Smooth muscle cell (in vitro differentiated cells): ENCODE results near the gene BACH2. TPM values are rescaled to one million over a fixed set of nuclear protein-coding genes. Genes with fewer than 3 reads are reported as not detected.

Source experiments
- DNase-seq: peaks from one replicate; lab custom pipeline; 2025; ENCODE audit not compliant: unreplicated experiment; lab: John Stamatoyannopoulos, UW
- H2AFZ ChIP-seq: fragments of 200-600 bp; sonication (generic); 2 replicates; pipeline ENCODE4 v1.6.0; 2016; ENCODE audit warnings: antibody characterized with exemption, low read depth, mild to moderate bottlenecking
- H3F3A ChIP-seq: fragments of 200-600 bp; sonication (generic); 2 replicates; pipeline ENCODE4 v1.6.0; 2017; ENCODE audit warnings: antibody characterized with exemption, low read depth
- H3K27ac ChIP-seq: fragments of 200-600 bp; sonication (generic); 2 replicates; pipeline ENCODE4 v1.5.1; 2016; ENCODE audit warnings: low read depth, mild to moderate bottlenecking
- H3K27me3 ChIP-seq: fragments of 200-600 bp; sonication (generic); 2 replicates; pipeline ENCODE4 v1.6.1; 2016; ENCODE audit warnings: low read depth, mild to moderate bottlenecking
- H3K36me3 ChIP-seq: fragments of 200-600 bp; sonication (generic); 2 replicates; pipeline ENCODE4 v1.5.1; 2016; ENCODE audit warnings: low read depth
- H3K4me1 ChIP-seq: fragments of 200-600 bp; sonication (generic); 2 replicates; pipeline ENCODE4 v1.5.1; 2016; ENCODE audit warnings: low read depth
- H3K4me2 ChIP-seq: fragments of 200-600 bp; sonication (generic); 2 replicates; pipeline ENCODE4 v1.6.0; 2016; ENCODE audit warnings: mild to moderate bottlenecking
- H3K4me3 ChIP-seq: fragments of 200-600 bp; sonication (generic); 2 replicates; pipeline ENCODE4 v1.5.1; 2016; ENCODE audit warnings: mild to moderate bottlenecking
- H3K79me2 ChIP-seq: fragments of 200-600 bp; sonication (generic); 2 replicates; pipeline ENCODE4 v1.6.0; 2016; ENCODE audit warnings: low read depth, mild to moderate bottlenecking
- H3K9ac ChIP-seq: fragments of 200-600 bp; sonication (generic); 2 replicates; pipeline ENCODE4 v1.6.0; 2016; ENCODE audit warnings: low read depth
- H3K9me3 ChIP-seq: fragments of 200-600 bp; sonication (generic); replicated peaks from 2 replicates; pipeline ENCODE4 v1.5.1; 2016; ENCODE audit warnings: low read depth
- H4K20me1 ChIP-seq: fragments of 200-600 bp; sonication (generic); 2 replicates; pipeline ENCODE4 v1.6.0; 2016; ENCODE audit warnings: low read depth
- WGBS: methylation state at CpG from one replicate; pipeline ENCODE4 v1.1.7; 2016; ENCODE audit warnings: low lambda C conversion rate; 5-methylcytosine and 5-hydroxymethylcytosine counted together
- polyA plus RNA-seq: library from polyadenylated mRNA; unstranded; fragments of >200 nt; fragmentation: Nextera tagmentation; extraction: Ambion mirVana; gene quantifications from 2 replicates; pipeline ENCODE4 v1.2.1, GENCODE V29; 2016
- total RNA-seq: library from RNA; depleted of rRNA; stranded (reverse); fragments of >200 nt; gene quantifications from 2 replicates; pipeline ENCODE4 v1.2.3, GENCODE V29; 2014
- TF ChIP-seq, protein P1 (sequence below): fragments of 200-600 bp; sonication (generic); IDR thresholded peaks from 2 replicates; pipeline ENCODE4 v1.5.1; 2017; ENCODE audit warnings: borderline replicate concordance, mild to moderate bottlenecking, antibody characterized with exemption; ENCODE audit not compliant: insufficient read depth, poor library complexity, severe bottlenecking

The BACH2 gene
- total and polyA plus RNA-seq, 2 experiments from 2014 or later, result 3.0 to 4.5 TPM

DNA sequence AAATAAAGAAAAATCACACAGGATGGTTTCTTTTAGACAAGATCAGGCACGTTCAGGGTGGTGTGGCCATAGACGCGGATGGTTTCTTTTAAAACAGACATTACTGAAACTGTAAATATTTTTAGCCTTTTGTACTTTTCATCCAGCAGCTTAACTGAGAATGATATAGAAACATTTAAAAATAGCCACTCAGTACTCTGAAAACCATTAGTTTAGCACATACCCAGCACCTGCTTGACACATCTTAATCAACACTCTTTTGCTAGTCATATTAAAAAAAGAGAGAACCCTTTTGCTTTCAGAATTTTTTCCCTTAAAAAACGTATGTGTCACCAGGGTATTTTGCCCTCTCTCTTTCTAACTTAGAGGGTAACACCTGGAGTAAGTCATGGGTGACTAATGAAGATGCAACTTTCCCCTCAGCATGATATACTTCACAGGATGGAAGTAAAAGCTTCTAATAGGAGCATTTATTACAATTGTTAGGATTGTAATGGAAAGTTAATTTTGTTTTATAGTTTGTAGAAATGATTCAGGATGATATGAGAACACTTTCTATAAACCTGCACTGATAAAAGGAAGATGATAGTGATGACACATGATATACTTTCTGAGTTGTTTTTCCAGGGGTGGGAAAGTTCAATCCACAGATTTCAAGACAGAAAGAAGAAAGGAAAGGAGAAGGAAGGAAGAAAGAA lies 45.2 kb downstream of the BACH2 start:
- no peak for DNase-seq
- no peaks in the 10 kb centered on the region for H4K20me1 ChIP-seq
- no peaks in the 10 kb centered on the region for H3F3A ChIP-seq
- H3K4me2 ChIP-seq, result no peak overlapping the region
- H3K79me2 ChIP-seq, result no peaks in the 10 kb centered on the region
- no peaks in the 10 kb centered on the region for H3K27me3 ChIP-seq
- 68% methylated on average over 4 of the region's 4 CpGs for WGBS
- peak overlapping the region; percentile 52 for H3K27ac ChIP-seq
- H3K36me3 ChIP-seq, result no peaks in the 10 kb centered on the region
- no peaks in the 10 kb centered on the region for H3K4me1 ChIP-seq
- TF ChIP-seq, protein P1, sequence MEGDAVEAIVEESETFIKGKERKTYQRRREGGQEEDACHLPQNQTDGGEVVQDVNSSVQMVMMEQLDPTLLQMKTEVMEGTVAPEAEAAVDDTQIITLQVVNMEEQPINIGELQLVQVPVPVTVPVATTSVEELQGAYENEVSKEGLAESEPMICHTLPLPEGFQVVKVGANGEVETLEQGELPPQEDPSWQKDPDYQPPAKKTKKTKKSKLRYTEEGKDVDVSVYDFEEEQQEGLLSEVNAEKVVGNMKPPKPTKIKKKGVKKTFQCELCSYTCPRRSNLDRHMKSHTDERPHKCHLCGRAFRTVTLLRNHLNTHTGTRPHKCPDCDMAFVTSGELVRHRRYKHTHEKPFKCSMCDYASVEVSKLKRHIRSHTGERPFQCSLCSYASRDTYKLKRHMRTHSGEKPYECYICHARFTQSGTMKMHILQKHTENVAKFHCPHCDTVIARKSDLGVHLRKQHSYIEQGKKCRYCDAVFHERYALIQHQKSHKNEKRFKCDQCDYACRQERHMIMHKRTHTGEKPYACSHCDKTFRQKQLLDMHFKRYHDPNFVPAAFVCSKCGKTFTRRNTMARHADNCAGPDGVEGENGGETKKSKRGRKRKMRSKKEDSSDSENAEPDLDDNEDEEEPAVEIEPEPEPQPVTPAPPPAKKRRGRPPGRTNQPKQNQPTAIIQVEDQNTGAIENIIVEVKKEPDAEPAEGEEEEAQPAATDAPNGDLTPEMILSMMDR, result no peak
- H3K4me3 ChIP-seq, result no peak overlapping the region
- peak overlapping the region; percentile 14 for H3K9ac ChIP-seq
- no peak overlapping the region for H2AFZ ChIP-seq
- no peaks in the 10 kb centered on the region for H3K9me3 ChIP-seq

GRCh38 chr6:90250405-90250804 lies 46.2 kb downstream of the BACH2 start:
- Histone ChIP-seq H3K4me2 (no peak overlapping the region), H3K4me3 (no peak overlapping the region), H3F3A (no peaks in the 10 kb centered on the region), H3K9me3 (no peaks in the 10 kb centered on the region), H3K36me3 (no peaks in the 10 kb centered on the region), H3K27me3 (no peaks in the 10 kb centered on the region), H3K4me1 (no peaks in the 10 kb centered on the region), H3K27ac (no peak overlapping the region), H4K20me1 (no peaks in the 10 kb centered on the region), H2AFZ (no peak overlapping the region), H3K79me2 (no peaks in the 10 kb centered on the region), H3K9ac (no peak overlapping the region)
- DNase-seq, result no peak
- WGBS, result 86% methylated on average over 2 of the region's 2 CpGs
- TF ChIP-seq, protein P1, result no peak

GRCh38 chr6:90249458-90249857 lies 47.2 kb downstream of the BACH2 start:
- no peak overlapping the region for H3K4me3 ChIP-seq
- H4K20me1 ChIP-seq, result no peaks in the 10 kb centered on the region
- no peaks in the 10 kb centered on the region for H3F3A ChIP-seq
- TF ChIP-seq, protein P1, result no peak
- no peaks in the 10 kb centered on the region for H3K36me3 ChIP-seq
- H3K9me3 ChIP-seq, result no peaks in the 10 kb centered on the region
- H3K9ac ChIP-seq, result no peak overlapping the region
- H3K27ac ChIP-seq, result peak overlapping the region; percentile 50
- whole genome bisulfite sequencing, result 97% methylated on average over 8 of the region's 8 CpGs
- no peak for DNase-seq
- no peaks in the 10 kb centered on the region for H3K27me3 ChIP-seq
- no peaks in the 10 kb centered on the region for H3K4me1 ChIP-seq
- no peak overlapping the region for H2AFZ ChIP-seq
- H3K4me2 ChIP-seq, result no peak overlapping the region
- H3K79me2 ChIP-seq, result no peaks in the 10 kb centered on the region

GRCh38 chr6:90249034-90249433 lies 47.6 kb downstream of the BACH2 start:
- Histone ChIP-seq H3F3A (no peaks in the 10 kb centered on the region), H3K9me3 (no peaks in the 10 kb centered on the region), H3K27ac (peak overlapping the region; percentile 50), H3K27me3 (no peaks in the 10 kb centered on the region), H3K4me1 (no peaks in the 10 kb centered on the region), H3K9ac (no peak overlapping the region), H3K36me3 (no peaks in the 10 kb centered on the region), H3K79me2 (no peaks in the 10 kb centered on the region), H4K20me1 (no peaks in the 10 kb centered on the region), H3K4me2 (no peak overlapping the region), H3K4me3 (no peak overlapping the region), H2AFZ (no peak overlapping the region)
- TF ChIP-seq, protein P1, result no peak
- DNase-seq, result no peak
